SIG-M5 (cell line): ENCODE results near the gene DISC1.
"Not testable (repeated sequence)": the region's sequence is repeated elsewhere in the genome, so short reads cannot be mapped to it uniquely, and the experiment has no call there.

Source experiments
- DNase-seq: peaks from one replicate; lab custom pipeline; 2025; lab: John Stamatoyannopoulos, UW

DISC1 gene

GRCh38 chr1:231636157-231636556 is 9.6 kb downstream of the DISC1 start:
- no peak for DNase-seq

GRCh38 chr1:231636922-231637321 is 10.3 kb downstream of the DISC1 start:
- not testable (repeated sequence) for DNase-seq

- DNase-seq, result no peak
These were observed 12.1 kb downstream of the DISC1 start for GRCh38 chr1:231638647-231639046.

GRCh38 chr1:231639819-231640218 is 13.2 kb downstream of the DISC1 start:
- no peak for DNase-seq

- not testable (repeated sequence) for DNase-seq
These were observed 14.9 kb downstream of the DISC1 start for GRCh38 chr1:231641444-231641843.

GRCh38 chr1:231642061-231642460 is 15.5 kb downstream of the DISC1 start:
- DNase-seq, result not testable (repeated sequence)

- DNase-seq, result no peak
These were observed 16.0 kb downstream of the DISC1 start for GRCh38 chr1:231642618-231643017.

GRCh38 chr1:231643071-231643934 is 16.7 kb downstream of the DISC1 start:
- no peak for DNase-seq

- DNase-seq, result no peak
These were observed 17.3 kb downstream of the DISC1 start for GRCh38 chr1:231643935-231644237.

- not testable (repeated sequence) for DNase-seq
These were observed 19.0 kb downstream of the DISC1 start for GRCh38 chr1:231645634-231646033.

GRCh38 chr1:231646165-231646564 is 19.6 kb downstream of the DISC1 start:
- DNase-seq, result not testable (repeated sequence)

GRCh38 chr1:231651621-231652260 is 25.2 kb downstream of the DISC1 start:
- DNase-seq, result not testable (repeated sequence)

GRCh38 chr1:231653632-231654031 is 27.0 kb downstream of the DISC1 start:
- DNase-seq, result no peak

GRCh38 chr1:231656741-231657140 is 30.2 kb downstream of the DISC1 start:
- DNase-seq, result no peak

GRCh38 chr1:231658223-231658622 is 31.6 kb downstream of the DISC1 start:
- not testable (repeated sequence) for DNase-seq

GRCh38 chr1:231660198-231660597 is 33.6 kb downstream of the DISC1 start:
- DNase-seq, result no peak

- peak; percentile 53 for DNase-seq
These were observed 36.7 kb downstream of the DISC1 start for GRCh38 chr1:231663211-231663792.

- no peak for DNase-seq
These were observed 38.5 kb downstream of the DISC1 start for GRCh38 chr1:231665101-231665500.

GRCh38 chr1:231665726-231666125 is 39.1 kb downstream of the DISC1 start:
- DNase-seq, result no peak

GRCh38 chr1:231666220-231666936 is 39.8 kb downstream of the DISC1 start:
- no peak for DNase-seq

- DNase-seq, result no peak
These were observed 40.5 kb downstream of the DISC1 start for GRCh38 chr1:231666937-231667608.
